NCI-H146 (cell line): ENCODE data around the gene RAP1GAP.
"Not testable (repeated sequence)": the region's sequence is repeated elsewhere in the genome, so short reads cannot be mapped to it uniquely, and the experiment has no call there.

Source experiments
- DNase-seq: peaks from one replicate; lab custom pipeline; 2025; lab: John Stamatoyannopoulos, UW

Gene RAP1GAP

GRCh38 chr1:21677168-21677567, 8.0 kb upstream of the RAP1GAP start:
- DNase-seq, result no peak

GRCh38 chr1:21674957-21675356, 5.8 kb upstream of the RAP1GAP start:
- DNase-seq, result no peak

- not testable (repeated sequence) for DNase-seq
Measured at GRCh38 chr1:21673853-21674252, 4.7 kb upstream of the RAP1GAP start.

- no peak for DNase-seq
Measured at GRCh38 chr1:21673277-21673780, 4.2 kb upstream of the RAP1GAP start.

- DNase-seq, result no peak
Measured at GRCh38 chr1:21672478-21673276, 3.5 kb upstream of the RAP1GAP start.

GRCh38 chr1:21671915-21672314, 2.8 kb upstream of the RAP1GAP start:
- DNase-seq, result no peak

- DNase-seq, result no peak
Measured at GRCh38 chr1:21670956-21671902, 2.1 kb upstream of the RAP1GAP start.

GRCh38 chr1:21670059-21670881, 1.1 kb upstream of the RAP1GAP start:
- no peak for DNase-seq

GRCh38 chr1:21668951-21669257, 253 bp downstream of the RAP1GAP start:
- DNase-seq, result no peak

GRCh38 chr1:21668232-21668950, 766 bp downstream of the RAP1GAP start:
- DNase-seq, result peak; percentile 12

- DNase-seq, result no peak
Measured at GRCh38 chr1:21667348-21668231, 1.6 kb downstream of the RAP1GAP start.

- peak; percentile 52 for DNase-seq
Measured at GRCh38 chr1:21666576-21667320, 2.4 kb downstream of the RAP1GAP start.

- DNase-seq, result no peak
Measured at GRCh38 chr1:21665711-21666575, 3.2 kb downstream of the RAP1GAP start.

GRCh38 chr1:21664806-21665588, 4.2 kb downstream of the RAP1GAP start:
- DNase-seq, result no peak

- DNase-seq, result no peak
Measured at GRCh38 chr1:21663951-21664805, 5.0 kb downstream of the RAP1GAP start.

GRCh38 chr1:21663248-21663950, 5.8 kb downstream of the RAP1GAP start:
- DNase-seq, result no peak
